Choroid plexus epithelial cell (primary cell): Measurements from ENCODE around the gene LILRB1.
"Not testable (repeated sequence)": the region's sequence is repeated elsewhere in the genome, so short reads cannot be mapped to it uniquely, and the experiment has no call there.

Experiments
- DNase-seq: peaks from one replicate; pipeline ENCODE4 v3.0.0-alpha.2; 2010; ENCODE audit warnings: low read depth
- H3K4me3 ChIP-seq: 2 replicates; pipeline ENCODE4 v1.5.1; 2011; ENCODE audit warnings: low read depth, mild to moderate bottlenecking, control low read depth, low read length, moderate library complexity
- TF ChIP-seq, protein P1 (sequence below): conservative IDR thresholded peaks from 2 replicates; pipeline ENCODE4 v1.5.1; 2011; ENCODE audit warnings: low read depth, mild to moderate bottlenecking, control low read depth, inconsistent platforms, low read length, moderate library complexity

LILRB1 gene

DNA sequence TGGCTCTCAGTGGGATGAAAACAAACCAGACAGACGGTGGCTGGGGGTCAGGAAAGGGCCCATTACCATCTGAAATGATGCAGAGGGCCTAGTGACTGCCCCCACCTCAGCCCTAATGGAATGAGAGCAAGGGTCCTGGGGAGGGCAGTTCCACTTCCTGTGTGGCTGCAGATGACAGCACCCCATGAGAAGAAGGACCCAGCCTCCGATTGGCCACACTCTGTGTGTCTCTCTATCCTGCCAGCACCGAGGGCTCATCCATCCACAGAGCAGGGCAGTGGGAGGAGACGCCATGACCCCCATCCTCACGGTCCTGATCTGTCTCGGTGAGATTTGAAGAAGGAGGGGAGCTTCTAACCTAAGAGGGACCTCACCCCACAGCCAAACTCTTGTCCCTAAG, 498 bp downstream of the LILRB1 start:
- no peak overlapping the region for H3K4me3 ChIP-seq
- DNase-seq = no peak
- TF ChIP-seq, protein P1, sequence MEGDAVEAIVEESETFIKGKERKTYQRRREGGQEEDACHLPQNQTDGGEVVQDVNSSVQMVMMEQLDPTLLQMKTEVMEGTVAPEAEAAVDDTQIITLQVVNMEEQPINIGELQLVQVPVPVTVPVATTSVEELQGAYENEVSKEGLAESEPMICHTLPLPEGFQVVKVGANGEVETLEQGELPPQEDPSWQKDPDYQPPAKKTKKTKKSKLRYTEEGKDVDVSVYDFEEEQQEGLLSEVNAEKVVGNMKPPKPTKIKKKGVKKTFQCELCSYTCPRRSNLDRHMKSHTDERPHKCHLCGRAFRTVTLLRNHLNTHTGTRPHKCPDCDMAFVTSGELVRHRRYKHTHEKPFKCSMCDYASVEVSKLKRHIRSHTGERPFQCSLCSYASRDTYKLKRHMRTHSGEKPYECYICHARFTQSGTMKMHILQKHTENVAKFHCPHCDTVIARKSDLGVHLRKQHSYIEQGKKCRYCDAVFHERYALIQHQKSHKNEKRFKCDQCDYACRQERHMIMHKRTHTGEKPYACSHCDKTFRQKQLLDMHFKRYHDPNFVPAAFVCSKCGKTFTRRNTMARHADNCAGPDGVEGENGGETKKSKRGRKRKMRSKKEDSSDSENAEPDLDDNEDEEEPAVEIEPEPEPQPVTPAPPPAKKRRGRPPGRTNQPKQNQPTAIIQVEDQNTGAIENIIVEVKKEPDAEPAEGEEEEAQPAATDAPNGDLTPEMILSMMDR = no peak

DNA sequence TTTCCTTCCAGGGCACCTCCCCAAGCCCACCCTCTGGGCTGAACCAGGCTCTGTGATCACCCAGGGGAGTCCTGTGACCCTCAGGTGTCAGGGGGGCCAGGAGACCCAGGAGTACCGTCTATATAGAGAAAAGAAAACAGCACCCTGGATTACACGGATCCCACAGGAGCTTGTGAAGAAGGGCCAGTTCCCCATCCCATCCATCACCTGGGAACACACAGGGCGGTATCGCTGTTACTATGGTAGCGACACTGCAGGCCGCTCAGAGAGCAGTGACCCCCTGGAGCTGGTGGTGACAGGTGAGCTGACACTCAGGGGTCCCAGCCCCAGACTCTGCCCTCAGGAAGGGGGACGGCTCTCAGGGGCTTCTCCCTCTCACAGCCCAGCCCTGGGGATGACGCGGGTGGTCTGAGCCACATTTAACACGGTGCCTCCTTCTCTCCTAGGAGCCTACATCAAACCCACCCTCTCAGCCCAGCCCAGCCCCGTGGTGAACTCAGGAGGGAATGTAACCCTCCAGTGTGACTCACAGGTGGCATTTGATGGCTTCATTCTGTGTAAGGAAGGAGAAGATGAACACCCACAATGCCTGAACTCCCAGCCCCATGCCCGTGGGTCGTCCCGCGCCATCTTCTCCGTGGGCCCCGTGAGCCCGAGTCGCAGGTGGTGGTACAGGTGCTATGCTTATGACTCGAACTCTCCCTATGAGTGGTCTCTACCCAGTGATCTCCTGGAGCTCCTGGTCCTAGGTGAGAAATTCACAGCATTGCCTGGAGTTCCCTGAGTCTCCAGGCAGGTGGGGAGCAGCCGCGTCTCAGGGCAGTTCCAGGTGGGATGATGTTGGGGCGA, 1.4 kb downstream of the LILRB1 start:
- not testable (repeated sequence) for DNase-seq, H3K4me3 ChIP-seq

DNA sequence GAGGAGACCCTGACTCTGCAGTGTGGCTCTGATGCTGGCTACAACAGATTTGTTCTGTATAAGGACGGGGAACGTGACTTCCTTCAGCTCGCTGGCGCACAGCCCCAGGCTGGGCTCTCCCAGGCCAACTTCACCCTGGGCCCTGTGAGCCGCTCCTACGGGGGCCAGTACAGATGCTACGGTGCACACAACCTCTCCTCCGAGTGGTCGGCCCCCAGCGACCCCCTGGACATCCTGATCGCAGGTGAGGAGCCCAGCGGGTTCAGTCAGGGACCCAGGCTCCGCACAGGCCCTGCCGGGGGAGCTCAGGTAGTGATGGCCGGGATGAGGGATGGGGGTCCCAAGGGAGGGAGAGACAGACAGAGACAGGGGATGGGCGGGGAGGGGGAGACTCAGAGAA, 2.2 kb downstream of the LILRB1 start:
- H3K4me3 ChIP-seq, DNase-seq: not testable (repeated sequence)

DNA sequence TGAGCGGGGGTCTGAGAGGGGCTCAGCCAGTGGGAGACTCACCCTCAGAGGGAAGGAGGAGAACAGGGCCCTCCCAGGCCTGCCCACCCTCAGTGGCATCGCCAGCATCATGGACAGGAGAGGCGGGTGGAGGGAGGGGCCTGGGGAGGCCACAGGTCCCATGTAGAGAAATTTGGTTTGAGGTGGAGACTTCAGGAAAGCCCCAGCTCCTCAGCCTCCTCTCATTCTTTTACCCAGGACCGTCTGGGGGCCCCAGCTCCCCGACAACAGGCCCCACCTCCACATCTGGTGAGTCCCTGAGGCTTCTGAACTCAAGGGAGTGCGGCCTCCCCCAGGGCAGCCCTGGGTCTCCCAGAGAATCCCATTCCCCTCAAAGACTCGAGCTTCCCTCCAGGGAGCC, 3.1 kb downstream of the LILRB1 start:
- TF ChIP-seq, protein P1 = no peak
- H3K4me3 ChIP-seq = no peak overlapping the region

DNA sequence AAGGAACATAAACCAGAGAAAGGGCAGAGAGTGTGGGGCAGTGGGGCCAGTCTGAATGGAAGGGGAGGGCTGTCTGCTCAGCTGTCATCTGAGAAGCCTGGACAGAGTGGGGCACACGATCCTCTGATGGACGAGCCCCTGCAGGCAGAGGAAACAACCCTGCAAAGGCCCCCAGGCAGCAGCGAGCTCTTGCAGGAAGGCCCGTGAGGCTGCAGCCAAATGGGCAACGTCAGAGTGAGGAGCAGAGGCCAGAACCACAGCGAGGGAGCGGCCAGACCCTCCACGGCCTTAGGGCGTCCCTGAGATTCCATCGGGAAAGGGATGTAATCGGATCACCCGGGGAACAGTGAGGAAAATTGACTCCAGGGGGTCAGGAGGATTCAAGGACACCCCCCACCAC, 5.8 kb downstream of the LILRB1 start:
- not testable (repeated sequence) for H3K4me3 ChIP-seq, DNase-seq

More for the DNA sequence above, 3.1 kb downstream of the LILRB1 start:
- DNase-seq = no peak

DNA sequence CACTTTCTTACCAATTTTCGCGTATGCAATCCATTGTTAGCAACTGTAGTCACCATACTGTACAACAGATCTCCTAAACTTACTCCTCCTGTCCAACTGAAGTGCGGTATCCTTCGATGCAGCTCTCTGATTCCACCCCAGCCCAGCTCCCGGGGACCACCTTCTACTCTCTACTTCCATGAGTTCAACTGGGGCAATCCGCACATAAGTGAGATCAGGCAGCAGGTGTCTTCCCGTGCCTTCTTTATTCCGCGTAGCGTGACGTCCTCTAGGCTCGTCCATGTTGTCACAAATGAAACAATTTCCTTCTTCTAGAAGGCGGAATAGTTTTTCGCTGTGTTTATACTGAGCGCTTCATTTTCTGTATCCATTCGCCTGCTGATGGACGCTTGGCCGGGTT, 8.4 kb downstream of the LILRB1 start:
- H3K4me3 ChIP-seq = no peak overlapping the region
- TF ChIP-seq, protein P1 = no peak
- DNase-seq = no peak

DNA sequence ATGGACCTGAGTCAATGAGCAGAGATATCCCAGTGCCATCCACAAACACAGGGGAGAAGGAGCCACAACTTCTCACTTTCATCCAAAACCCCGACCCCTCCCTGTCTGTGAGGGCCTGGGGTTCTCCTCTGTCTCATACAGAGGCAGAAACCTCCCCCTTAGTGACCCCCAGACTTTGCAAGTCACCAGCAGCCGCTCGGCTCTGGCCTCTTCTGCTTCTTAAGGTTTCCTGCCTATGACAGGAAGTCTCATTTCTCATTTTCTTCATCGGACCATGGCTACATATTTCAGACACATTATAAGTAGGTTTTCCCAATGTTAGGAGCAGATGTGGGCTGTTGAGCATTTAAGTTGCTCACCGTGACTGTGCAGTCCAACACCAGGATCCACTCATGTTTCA, 12.7 kb downstream of the LILRB1 start:
- not testable (repeated sequence) for H3K4me3 ChIP-seq, DNase-seq

DNA sequence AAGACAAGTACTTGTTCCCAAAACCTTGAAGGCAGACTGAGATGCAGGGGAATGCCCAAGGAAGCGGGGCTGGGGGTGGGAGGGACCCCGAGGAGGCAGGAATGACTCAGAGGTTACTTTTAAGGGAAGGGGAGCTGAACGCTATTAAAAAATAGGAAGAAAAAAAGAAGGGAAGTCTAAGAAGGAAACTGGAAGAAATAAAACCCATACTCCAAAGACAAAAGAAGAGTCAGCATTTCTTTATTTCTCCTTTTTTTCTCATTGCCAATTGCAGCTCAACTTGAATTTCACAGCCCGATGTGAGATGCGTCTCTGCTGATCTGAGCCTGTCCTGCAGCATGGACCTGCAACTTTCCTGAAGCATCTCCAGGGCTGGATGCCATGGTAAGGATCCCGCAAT, 13.3 kb downstream of the LILRB1 start:
- not testable (repeated sequence) for H3K4me3 ChIP-seq, DNase-seq

DNA sequence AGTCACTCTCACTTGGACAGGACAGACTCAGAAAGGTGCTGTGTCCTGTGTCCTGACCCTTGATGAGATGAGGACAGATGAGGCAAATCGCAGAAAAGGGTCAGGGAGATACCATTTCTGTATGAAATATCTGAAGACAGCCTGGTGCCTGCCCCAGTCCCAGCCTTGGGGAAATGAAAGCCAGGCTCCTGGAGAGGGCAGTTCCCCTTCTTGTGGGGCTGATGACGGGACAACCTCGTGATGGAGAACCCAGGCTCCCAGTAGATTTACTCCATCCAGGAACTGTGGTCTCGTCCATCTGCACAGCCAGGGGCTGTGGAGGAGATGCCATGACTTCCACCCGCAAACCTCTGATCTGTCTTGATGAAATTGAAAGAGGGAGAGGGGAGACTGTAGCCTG, 13.8 kb downstream of the LILRB1 start:
- H3K4me3 ChIP-seq = no peak overlapping the region
- TF ChIP-seq, protein P1 = no peak
- DNase-seq = no peak

DNA sequence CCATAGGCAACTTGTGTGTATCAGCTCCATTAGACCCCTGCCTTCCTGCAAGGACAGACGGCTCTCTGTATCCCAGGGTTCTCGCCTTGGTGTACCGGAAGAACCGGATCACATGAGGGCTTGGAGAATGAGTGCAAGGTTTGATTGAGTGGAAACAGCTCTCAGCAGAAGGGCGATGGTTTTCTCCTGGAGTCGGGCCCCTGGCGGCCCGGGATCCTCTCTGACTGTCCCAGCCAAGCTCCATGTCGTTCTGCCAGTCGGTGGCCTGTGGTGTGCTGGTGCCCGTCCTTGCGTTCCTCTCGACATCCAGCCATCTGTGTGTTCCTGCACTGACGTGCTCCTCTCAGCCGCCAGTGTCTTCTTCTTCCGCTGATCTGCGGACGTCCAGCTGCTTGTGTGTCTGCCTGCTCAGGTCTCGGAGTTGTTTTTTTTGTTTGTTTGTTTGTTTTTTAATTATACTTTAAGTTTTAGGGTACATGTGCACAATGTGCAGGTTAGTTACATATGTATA, 16.1 kb downstream of the LILRB1 start:
- no peak overlapping the region for H3K4me3 ChIP-seq
- DNase-seq = no peak

More for the DNA sequence above, 16.1 kb downstream of the LILRB1 start:
- TF ChIP-seq, protein P1 = no peak
